H9 (cell line): ENCODE data around the gene PLEKHA5. TPM values are rescaled to one million over a fixed set of nuclear protein-coding genes. Genes with fewer than 3 reads are reported as not detected.

Experiments used
- DNase-seq: peaks from one replicate; pipeline ENCODE4 v3.0.0-alpha.2; 2017
- H2AFZ ChIP-seq: one replicate; pipeline ENCODE4 v1.6.1; 2013; ENCODE audit warnings: mild to moderate bottlenecking, low read length, control low read depth, moderate library complexity
- H2AK5ac ChIP-seq: 2 replicates; pipeline ENCODE4 v1.6.1; 2013; ENCODE audit warnings: low read length, control low read depth, mixed read lengths; ENCODE audit not compliant: insufficient read length
- H2BK120ac ChIP-seq: one replicate; pipeline ENCODE4 v1.6.1; 2013; ENCODE audit warnings: low read depth, mild to moderate bottlenecking, low read length, control low read depth, inconsistent platforms; ENCODE audit not compliant: poor library complexity, severe bottlenecking
- H2BK12ac ChIP-seq: 2 replicates; pipeline ENCODE4 v1.6.1; 2013; ENCODE audit warnings: low read length, control low read depth, mixed read lengths, low read depth; ENCODE audit not compliant: insufficient read length
- H2BK15ac ChIP-seq: 2 replicates; pipeline ENCODE4 v1.6.1; 2013; ENCODE audit warnings: low read depth, low read length, control low read depth
- H2BK20ac ChIP-seq: one replicate; pipeline ENCODE4 v1.6.1; 2013; ENCODE audit warnings: low read depth, mild to moderate bottlenecking, low read length, control low read depth, inconsistent platforms; ENCODE audit not compliant: poor library complexity, severe bottlenecking
- H2BK5ac ChIP-seq: 2 replicates; pipeline ENCODE4 v1.6.1; 2013; ENCODE audit warnings: low read length, control low read depth, mixed read lengths; ENCODE audit not compliant: insufficient read length
- H3K14ac ChIP-seq: 2 replicates; pipeline ENCODE4 v1.6.1; 2013; ENCODE audit warnings: low read length, control low read depth; ENCODE audit not compliant: insufficient read depth
- H3K18ac ChIP-seq: 2 replicates; pipeline ENCODE4 v1.6.1; 2013; ENCODE audit warnings: low read depth, mild to moderate bottlenecking, mixed read lengths, low read length, control low read depth; ENCODE audit not compliant: insufficient read length
- H3K23ac ChIP-seq: 2 replicates; pipeline ENCODE4 v1.6.1; 2013; ENCODE audit warnings: low read length, control low read depth, mixed read lengths, low read depth; ENCODE audit not compliant: insufficient read length
- H3K23me2 ChIP-seq: 2 replicates; pipeline ENCODE4 v1.6.1; 2013; ENCODE audit warnings: low read depth, mild to moderate bottlenecking, mixed read lengths, low read length, control low read depth; ENCODE audit not compliant: insufficient read length, poor library complexity, severe bottlenecking
- H3K27ac ChIP-seq: 2 replicates; pipeline ENCODE4 v1.5.1; 2013; ENCODE audit warnings: low read length, control low read depth, mixed read lengths, low read depth; ENCODE audit not compliant: insufficient read length
- H3K27me3 ChIP-seq: 2 replicates; pipeline ENCODE4 v1.6.1; 2013; ENCODE audit warnings: low read length, control low read depth, inconsistent platforms; ENCODE audit not compliant: insufficient read depth
- H3K4ac ChIP-seq: 2 replicates; pipeline ENCODE4 v1.6.1; 2013; ENCODE audit warnings: low read depth, mild to moderate bottlenecking, control low read depth, inconsistent platforms, low read length, moderate library complexity
- H3K4me1 ChIP-seq: 2 replicates; pipeline ENCODE4 v1.6.1; 2013; ENCODE audit warnings: low read length, control low read depth, inconsistent platforms; ENCODE audit not compliant: insufficient read depth
- H3K4me2 ChIP-seq: 2 replicates; pipeline ENCODE4 v1.6.1; 2013; ENCODE audit warnings: low read length, control low read depth, mixed read lengths; ENCODE audit not compliant: insufficient read length, insufficient read depth
- H3K56ac ChIP-seq: 2 replicates; pipeline ENCODE4 v1.6.1; 2013; ENCODE audit warnings: low read depth, mild to moderate bottlenecking, mixed read lengths, low read length, control low read depth; ENCODE audit not compliant: insufficient read length
- H3K79me1 ChIP-seq: 2 replicates; pipeline ENCODE4 v1.6.1; 2013; ENCODE audit warnings: low read depth, mild to moderate bottlenecking, moderate library complexity, low read length, control low read depth, inconsistent platforms; ENCODE audit not compliant: insufficient read depth, poor library complexity, severe bottlenecking
- H3K79me2 ChIP-seq: 2 replicates; pipeline ENCODE4 v1.6.1; 2013; ENCODE audit warnings: low read length, control low read depth, inconsistent platforms; ENCODE audit not compliant: insufficient read depth
- H3K9ac ChIP-seq: 2 replicates; pipeline ENCODE4 v1.6.1; 2013; ENCODE audit warnings: low read length, control low read depth, mixed read lengths; ENCODE audit not compliant: insufficient read length; ENCODE audit errors: extremely low read depth
- H3K9me3 ChIP-seq: one replicate; pipeline ENCODE4 v1.6.1; 2013; ENCODE audit warnings: low read depth, low read length, inconsistent platforms; ENCODE audit not compliant: control insufficient read depth
- H3T11ph ChIP-seq: one replicate; pipeline ENCODE4 v1.6.1; 2013; ENCODE audit warnings: mild to moderate bottlenecking, low read length, control low read depth, inconsistent platforms
- H4K20me1 ChIP-seq: one replicate; pipeline ENCODE4 v1.6.1; 2013; ENCODE audit not compliant: control insufficient read depth, insufficient read length, insufficient read depth
- H4K5ac ChIP-seq: 2 replicates; pipeline ENCODE4 v1.6.1; 2013; ENCODE audit warnings: low read depth, mild to moderate bottlenecking, mixed read lengths, low read length, control low read depth; ENCODE audit not compliant: insufficient read length
- H4K8ac ChIP-seq: replicated peaks from 2 replicates; pipeline ENCODE4 v1.6.1; 2013; ENCODE audit warnings: low read length, control low read depth, mixed read lengths, low read depth; ENCODE audit not compliant: insufficient read length
- H4K91ac ChIP-seq: 2 replicates; pipeline ENCODE4 v1.6.1; 2013; ENCODE audit warnings: low read depth, mild to moderate bottlenecking, moderate library complexity, mixed read lengths, low read length, control low read depth; ENCODE audit not compliant: insufficient read length
- H3K27ac Mint-ChIP-seq, 3 experiments: 2 replicates in 2 of 3; 3 replicates in 1 of 3; pipeline ENCODE4 v1.8.0; 2020 to 2021; ENCODE audit warnings: mixed read lengths in 3 of 3, mild to moderate bottlenecking in 1 of 3, moderate library complexity in 1 of 3
- H3K27me3 Mint-ChIP-seq: 2 replicates; pipeline ENCODE4 v1.8.0; 2021; ENCODE audit warnings: low read depth, mild to moderate bottlenecking, moderate library complexity, mixed read lengths
- H3K36me3 Mint-ChIP-seq, 3 experiments: 2 replicates in 2 of 3; 3 replicates in 1 of 3; pipeline ENCODE4 v1.8.0; 2020 to 2021; ENCODE audit warnings: low read depth in 3 of 3, mixed read lengths in 3 of 3; ENCODE audit not compliant: insufficient read depth in 1 of 3
- H3K4me1 Mint-ChIP-seq, 2 experiments: 2 replicates each; pipeline ENCODE4 v1.8.0; 2020; ENCODE audit warnings: mixed read lengths in 2 of 2
- H3K4me3 Mint-ChIP-seq, 2 experiments: 2 replicates in 1 of 2; 3 replicates in 1 of 2; pipeline ENCODE4 v1.8.0; 2020 to 2021; ENCODE audit warnings: mild to moderate bottlenecking in 2 of 2, mixed read lengths in 2 of 2, moderate library complexity in 1 of 2
- H3K9me3 Mint-ChIP-seq, 2 experiments: 2 replicates in 1 of 2; 3 replicates in 1 of 2; pipeline ENCODE4 v1.8.0; 2020; ENCODE audit warnings: mild to moderate bottlenecking in 2 of 2, mixed read lengths in 2 of 2, moderate library complexity in 1 of 2
- CTCF ChIP-seq: fragments of 200-600 bp; sonication (generic); conservative IDR thresholded peaks from 3 replicates; pipeline ENCODE4 v1.8.0; 2021; ENCODE audit warnings: antibody characterized with exemption, mild to moderate bottlenecking
- WGBS: extraction: QIAGEN DNeasy Blood & Tissue Kit; methylation state at CpG from one replicate; pipeline ENCODE4 v1.1.7; 2013; ENCODE audit warnings: missing lambda C conversion rate, low lambda C conversion rate, mixed read lengths; ENCODE audit not compliant: insufficient read length; ENCODE audit errors: extremely low coverage; 5-methylcytosine and 5-hydroxymethylcytosine counted together
- total RNA-seq: library from RNA; stranded (reverse); gene quantifications from 2 replicates; pipeline ENCODE4 v1.2.1, GENCODE V29; 2021

The PLEKHA5 gene
- total RNA-seq, 1 experiment from 2014 or later, result 86.7 TPM

GRCh38 chr12:19119440-19119839 is 10.1 kb upstream of the PLEKHA5 start:
- no peak for TF ChIP-seq CTCF
- H3K27me3 Mint-ChIP-seq, result no peaks in the 10 kb centered on the region
- H3K4me1 Mint-ChIP-seq, result peaks cover 0 to 4% of the 10 kb centered on the region in 2 experiments; a peak in 1 of 4 replicates
- no peak for DNase-seq
- WGBS, result no CpG with 5 or more reads among the region's 3 CpGs
- Histone ChIP-seq H4K8ac (no peak overlapping the region), H3K4me1 (no peaks in the 10 kb centered on the region), H3K79me1 (no peaks in the 10 kb centered on the region), H2BK15ac (no peak overlapping the region), H3K79me2 (no peaks in the 10 kb centered on the region), H4K5ac (no peak overlapping the region), H3K56ac (no peak overlapping the region), H3K4me2 (no peak overlapping the region), H3K27ac (no peak overlapping the region), H3K23me2 (no peaks in the 10 kb centered on the region), H2BK20ac (no peak overlapping the region), H3T11ph (no peak overlapping the region), H3K27me3 (no peaks in the 10 kb centered on the region), H3K23ac (no peak overlapping the region), H2BK120ac (no peak overlapping the region), H2AK5ac (no peak overlapping the region), H3K14ac (no peak overlapping the region), H4K91ac (no peak overlapping the region), H4K20me1 (no peaks in the 10 kb centered on the region), H3K18ac (no peak overlapping the region), H3K4ac (no peak overlapping the region), H2AFZ (no peak overlapping the region), H3K9ac (no peak overlapping the region), H2BK12ac (no peak overlapping the region), H2BK5ac (no peak overlapping the region), H3K9me3 (no peaks in the 10 kb centered on the region)
- no peaks in the 10 kb centered on the region for H3K36me3 Mint-ChIP-seq
- no peak overlapping the region for H3K4me3 Mint-ChIP-seq
- no peaks in the 10 kb centered on the region for H3K9me3 Mint-ChIP-seq
- no peak overlapping the region for H3K27ac Mint-ChIP-seq
